ENCODE data around the gene CFAP97D2. TPM values are rescaled to one million over a fixed set of nuclear protein-coding genes. Genes with fewer than 3 reads are reported as not detected.

CFAP97D2 gene
- total RNA-seq, 2 donors from 2014 or later, result not detected

DNA sequence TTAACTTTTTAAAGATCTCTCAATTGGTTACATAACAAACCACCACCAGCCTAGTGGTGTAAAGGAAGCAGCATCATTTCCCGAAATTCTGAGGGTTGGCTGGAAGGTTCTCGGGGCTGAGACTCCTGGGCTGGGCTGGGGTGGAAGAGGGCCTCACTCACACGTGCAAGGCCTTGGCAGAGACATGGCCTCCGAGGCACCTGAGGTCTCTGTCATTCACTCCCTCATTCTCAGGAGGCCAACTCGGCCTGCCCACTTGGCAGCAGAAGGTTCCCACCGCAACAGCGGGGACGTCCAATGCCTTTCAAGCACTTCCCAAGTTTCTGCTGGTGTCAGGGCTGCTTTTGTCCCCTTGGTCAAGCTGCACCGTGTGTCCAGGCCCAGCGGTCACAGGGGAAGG, 28.0 kb upstream of the CFAP97D2 start:
- TF ChIP-seq, protein P1, sequence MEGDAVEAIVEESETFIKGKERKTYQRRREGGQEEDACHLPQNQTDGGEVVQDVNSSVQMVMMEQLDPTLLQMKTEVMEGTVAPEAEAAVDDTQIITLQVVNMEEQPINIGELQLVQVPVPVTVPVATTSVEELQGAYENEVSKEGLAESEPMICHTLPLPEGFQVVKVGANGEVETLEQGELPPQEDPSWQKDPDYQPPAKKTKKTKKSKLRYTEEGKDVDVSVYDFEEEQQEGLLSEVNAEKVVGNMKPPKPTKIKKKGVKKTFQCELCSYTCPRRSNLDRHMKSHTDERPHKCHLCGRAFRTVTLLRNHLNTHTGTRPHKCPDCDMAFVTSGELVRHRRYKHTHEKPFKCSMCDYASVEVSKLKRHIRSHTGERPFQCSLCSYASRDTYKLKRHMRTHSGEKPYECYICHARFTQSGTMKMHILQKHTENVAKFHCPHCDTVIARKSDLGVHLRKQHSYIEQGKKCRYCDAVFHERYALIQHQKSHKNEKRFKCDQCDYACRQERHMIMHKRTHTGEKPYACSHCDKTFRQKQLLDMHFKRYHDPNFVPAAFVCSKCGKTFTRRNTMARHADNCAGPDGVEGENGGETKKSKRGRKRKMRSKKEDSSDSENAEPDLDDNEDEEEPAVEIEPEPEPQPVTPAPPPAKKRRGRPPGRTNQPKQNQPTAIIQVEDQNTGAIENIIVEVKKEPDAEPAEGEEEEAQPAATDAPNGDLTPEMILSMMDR (IDR thresholded peaks at IDR 0.05), result no peak
- H3K9me3 ChIP-seq, result no peaks in the 10 kb centered on the region
- no peaks in the 10 kb centered on the region for H3K4me1 ChIP-seq
- no peaks in the 10 kb centered on the region for H3K36me3 ChIP-seq
- no peaks in the 10 kb centered on the region for H3K27me3 ChIP-seq
- no peak for DNase-seq (ENCODE audit: low spot score)
- H3K4me3 ChIP-seq, result no peak overlapping the region
- no peak overlapping the region for H3K27ac ChIP-seq

DNA sequence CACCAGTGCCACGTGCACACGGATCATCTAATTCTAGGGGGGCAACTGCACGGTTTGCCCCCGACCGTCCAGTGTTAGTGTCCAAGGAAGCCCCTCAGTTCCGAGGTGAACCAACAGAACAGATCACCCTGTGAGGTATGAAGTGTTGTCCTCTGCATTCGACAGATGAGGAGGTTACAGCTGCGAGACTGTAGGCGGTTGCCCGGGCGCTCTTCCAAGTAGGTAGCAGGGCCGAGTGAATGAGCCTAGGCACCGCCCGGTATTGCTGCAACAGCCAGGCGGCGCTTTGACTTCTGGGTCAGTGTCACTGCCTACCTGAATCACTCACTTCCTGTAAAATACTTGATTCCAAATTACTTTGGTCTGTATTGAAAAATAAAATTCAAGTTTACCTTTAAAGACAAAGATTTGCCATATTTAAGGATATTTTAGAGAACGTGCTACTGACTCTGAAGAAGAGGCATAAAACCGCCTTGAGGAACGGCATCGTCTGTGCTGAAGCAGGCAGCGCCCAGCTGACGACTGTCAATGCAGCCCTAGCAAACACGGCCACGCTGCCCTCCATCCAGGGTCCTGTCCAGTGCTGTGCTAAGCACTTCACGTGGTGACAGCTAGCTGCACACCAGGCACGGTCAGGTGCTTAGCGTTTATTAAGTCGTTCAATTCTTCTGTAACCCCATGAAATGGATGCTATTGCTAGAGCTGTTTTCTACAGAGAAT, 27.3 kb upstream of the CFAP97D2 start:
- Histone ChIP-seq H3K27ac (no peak overlapping the region), H3K27me3 (no peaks in the 10 kb centered on the region), H3K4me1 (no peaks in the 10 kb centered on the region), H3K9me3 (no peaks in the 10 kb centered on the region), H3K36me3 (no peaks in the 10 kb centered on the region), H3K4me3 (no peak overlapping the region)
- no peak for DNase-seq (ENCODE audit: low spot score)
- TF ChIP-seq, protein P1 (IDR thresholded peaks at IDR 0.05), result no peak

GRCh38 chr13:114152285-114152645, 26.8 kb upstream of the CFAP97D2 start:
- Histone ChIP-seq H3K27ac (no peak overlapping the region), H3K4me3 (no peak overlapping the region), H3K9me3 (no peaks in the 10 kb centered on the region), H3K36me3 (no peaks in the 10 kb centered on the region), H3K4me1 (no peaks in the 10 kb centered on the region), H3K27me3 (no peaks in the 10 kb centered on the region)
- TF ChIP-seq, protein P1 (IDR thresholded peaks at IDR 0.05), result no peak
- DNase-seq (ENCODE audit: low spot score), result no peak

DNA sequence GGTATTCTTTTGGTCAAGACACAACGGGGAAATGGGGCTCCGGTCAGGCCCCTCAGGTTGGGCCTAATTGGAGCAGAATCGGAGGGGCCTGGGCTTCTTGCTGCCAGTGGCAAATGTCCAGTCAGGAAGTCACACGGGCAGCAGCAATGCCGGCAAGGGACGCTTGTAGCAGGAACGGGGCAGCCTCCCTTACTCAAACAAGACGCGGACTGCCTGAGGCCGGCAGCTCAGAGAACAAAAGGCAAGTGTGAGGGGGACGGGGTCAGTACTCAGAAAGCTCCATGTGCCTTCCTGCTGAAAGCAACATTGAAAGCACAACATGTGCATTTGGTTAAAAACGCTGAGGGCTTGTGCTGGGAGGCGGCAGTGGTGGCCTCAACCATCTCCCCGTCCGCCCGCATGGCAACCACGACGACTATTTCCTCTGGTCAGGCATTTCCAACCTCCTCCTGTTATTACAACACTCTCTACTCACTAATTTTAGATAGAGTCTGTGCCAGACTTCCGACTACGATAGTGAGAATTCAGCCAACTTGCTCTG, 26.2 kb upstream of the CFAP97D2 start:
- no peaks in the 10 kb centered on the region for H3K36me3 ChIP-seq
- no peaks in the 10 kb centered on the region for H3K9me3 ChIP-seq
- DNase-seq (ENCODE audit: low spot score), result no peak
- H3K27ac ChIP-seq, result no peak overlapping the region
- H3K27me3 ChIP-seq, result no peaks in the 10 kb centered on the region
- TF ChIP-seq, protein P1 (IDR thresholded peaks at IDR 0.05), result no peak
- no peak overlapping the region for H3K4me3 ChIP-seq
- H3K4me1 ChIP-seq, result no peaks in the 10 kb centered on the region

GRCh38 chr13:114153485-114154080, 25.5 kb upstream of the CFAP97D2 start:
- DNase-seq (ENCODE audit: low spot score), result no peak
- Histone ChIP-seq H3K27ac (no peak overlapping the region), H3K4me1 (no peaks in the 10 kb centered on the region), H3K27me3 (no peaks in the 10 kb centered on the region), H3K36me3 (no peaks in the 10 kb centered on the region), H3K4me3 (no peak overlapping the region), H3K9me3 (no peaks in the 10 kb centered on the region)
- TF ChIP-seq, protein P1 (IDR thresholded peaks at IDR 0.05), result no peak

All from right atrium auricular region (tissue), 2 donors.